GM12891 (cell line): Measurements from ENCODE around the gene KCNAB3.
A peak's percentile ranks its signal among the peaks of the same experiment; 100 is the strongest.

Experiments
- DNase-seq: peaks from one replicate; pipeline ENCODE4 v3.0.0; 2011; ENCODE audit warnings: low spot score; ENCODE audit not compliant: insufficient read length
- FAIRE-seq: peaks from 2 replicates; lab custom pipeline; 2011; peaks lifted over from hg19 to GRCh38; lab: Jason Lieb, UNC
- PAX5 ChIP-seq: IDR thresholded peaks from 2 replicates; pipeline ENCODE4 v1.6.1; 2011; ENCODE audit warnings: low read length, moderate library complexity, mild to moderate bottlenecking; ENCODE audit not compliant: insufficient read depth, severe bottlenecking
- POLR2A ChIP-seq: IDR thresholded peaks from 2 replicates; pipeline ENCODE4 v1.6.1; 2011; ENCODE audit warnings: low read depth, low read length, control low read depth
- POLR2AphosphoS5 ChIP-seq: IDR thresholded peaks from 2 replicates; pipeline ENCODE4 v1.6.1; 2011; ENCODE audit warnings: low read depth, low read length, control low read depth
- POU2F2 ChIP-seq: IDR thresholded peaks from 2 replicates; pipeline ENCODE4 v1.6.1; 2011; ENCODE audit warnings: low read depth, mild to moderate bottlenecking, control low read depth, low read length, moderate library complexity
- SPI1 ChIP-seq: IDR thresholded peaks from 2 replicates; pipeline ENCODE4 v1.6.1; 2011; ENCODE audit warnings: low read depth, low read length, control low read depth
- TAF1 ChIP-seq: IDR thresholded peaks from 2 replicates; pipeline ENCODE4 v1.6.1; 2011; ENCODE audit warnings: low read depth, low read length, control low read depth

The KCNAB3 gene

DNA sequence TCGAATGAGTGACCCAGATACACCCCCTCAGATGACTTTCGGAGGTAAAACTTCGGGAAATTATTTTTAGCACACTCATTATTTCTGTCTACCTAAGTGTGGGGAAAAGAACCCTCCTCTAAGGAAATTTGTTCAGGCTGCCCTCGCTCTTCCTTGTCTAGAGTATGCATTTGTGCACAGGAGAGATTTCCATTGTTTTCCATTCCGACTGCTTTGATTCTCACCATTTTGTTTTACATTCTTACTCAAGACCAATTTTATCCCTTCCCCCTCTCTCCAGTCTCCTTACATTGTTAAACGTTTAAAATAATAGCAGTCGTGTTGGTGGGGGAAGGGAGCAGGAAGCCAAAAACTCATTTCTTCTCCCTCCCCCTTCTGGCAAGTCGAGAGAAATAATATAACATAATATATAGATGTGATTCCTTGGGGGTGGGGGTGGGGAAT, 42.6 kb downstream of the KCNAB3 start:
- DNase-seq (no peak), FAIRE-seq (no peak)
- no peak for TF ChIP-seq SPI1
- no peak for TF ChIP-seq POU2F2
- TF ChIP-seq POLR2A: no peak
- TF ChIP-seq POLR2AphosphoS5: no peak
- no peak for TF ChIP-seq PAX5
- no peak for TF ChIP-seq TAF1

DNA sequence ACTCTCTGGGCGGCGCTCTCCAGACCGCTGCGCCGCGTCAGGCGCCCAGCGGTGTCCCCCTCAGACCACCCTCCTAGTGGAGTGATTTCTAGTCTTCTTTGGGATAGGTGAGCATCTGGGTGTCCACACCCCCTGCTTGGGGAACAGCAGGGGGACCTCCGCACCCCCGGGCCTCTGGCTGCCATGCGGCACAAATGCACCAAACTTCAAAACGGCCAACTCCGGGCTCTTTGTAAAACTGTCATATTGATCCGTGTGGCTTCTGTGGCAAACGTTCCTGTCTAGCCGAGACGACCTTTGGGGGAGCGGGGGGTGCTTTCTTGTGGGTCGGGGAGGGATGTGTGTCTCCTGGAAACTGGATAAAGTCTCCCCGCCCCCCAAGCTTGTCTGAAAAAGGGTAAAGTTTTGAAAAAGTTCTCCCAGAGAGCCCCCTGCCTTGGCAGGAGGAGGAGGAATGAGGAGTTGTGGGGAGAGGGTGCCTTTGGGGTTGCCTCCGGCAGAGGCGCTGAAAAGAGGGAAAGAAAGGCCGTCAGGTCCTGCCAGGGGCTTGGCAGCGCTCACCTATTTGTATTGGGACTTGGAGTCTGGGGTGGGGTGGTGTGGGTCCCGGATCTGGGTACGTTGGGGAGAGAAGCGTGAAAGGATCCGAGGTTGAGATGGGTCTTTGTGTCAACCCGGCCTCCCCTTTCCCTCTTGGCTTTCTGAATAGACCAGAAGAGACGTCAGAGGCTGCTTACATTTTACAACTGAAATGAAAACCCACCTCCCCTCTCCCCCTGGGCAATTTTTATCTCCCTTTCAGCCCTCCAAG, 43.2 kb downstream of the KCNAB3 start:
- FAIRE-seq: peak; percentile 71
- no peak for DNase-seq
- TF ChIP-seq PAX5 (no peak), SPI1 (no peak), POLR2AphosphoS5 (no peak), TAF1 (no peak), POU2F2 (no peak; the same call in 1 of the 2 replicates), POLR2A (no peak)

DNA sequence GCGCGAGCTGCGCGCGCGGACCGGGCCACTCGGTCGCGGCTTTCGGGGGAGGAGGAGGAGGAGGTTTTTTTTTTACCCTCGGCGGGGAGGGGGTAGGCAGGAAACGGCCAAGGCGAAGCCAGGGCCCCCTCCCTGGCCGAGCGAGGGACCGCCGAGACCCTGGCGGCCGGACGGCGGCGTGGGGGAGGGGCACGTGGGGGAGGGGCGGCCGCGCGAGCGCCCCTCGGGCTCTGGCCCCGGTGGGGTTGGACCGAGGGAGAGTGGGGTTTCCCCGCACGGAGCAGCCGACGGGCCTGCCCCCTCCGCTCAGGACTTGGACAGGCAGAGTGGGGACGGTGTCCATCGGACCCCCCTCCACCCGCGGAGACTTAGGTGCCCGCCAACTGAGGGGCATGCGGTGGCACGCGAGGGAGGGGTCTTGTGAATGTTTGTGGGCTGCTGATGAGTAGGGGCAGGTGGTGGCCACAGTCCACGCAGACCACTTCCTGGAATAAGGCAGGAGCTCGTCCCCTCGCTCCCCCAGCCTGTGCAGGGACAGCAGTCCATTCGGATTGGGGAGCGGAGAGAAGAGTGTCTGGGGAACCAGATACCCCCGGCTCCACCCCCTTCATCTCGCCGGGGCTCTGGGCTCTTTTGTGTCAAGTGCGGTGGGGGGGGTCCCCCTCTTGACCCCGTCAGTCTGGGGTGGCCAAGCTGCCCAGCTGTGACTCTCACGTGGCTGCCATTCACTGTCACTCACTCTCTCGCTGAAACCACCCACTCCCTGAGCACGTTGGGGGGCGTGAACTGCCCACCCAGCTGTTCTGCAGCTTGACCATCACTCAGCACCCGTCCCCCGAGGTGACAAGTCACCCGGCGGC, 44.1 kb downstream of the KCNAB3 start:
- DNase-seq (peak; percentile 53), FAIRE-seq (peak; percentile 91)

DNA sequence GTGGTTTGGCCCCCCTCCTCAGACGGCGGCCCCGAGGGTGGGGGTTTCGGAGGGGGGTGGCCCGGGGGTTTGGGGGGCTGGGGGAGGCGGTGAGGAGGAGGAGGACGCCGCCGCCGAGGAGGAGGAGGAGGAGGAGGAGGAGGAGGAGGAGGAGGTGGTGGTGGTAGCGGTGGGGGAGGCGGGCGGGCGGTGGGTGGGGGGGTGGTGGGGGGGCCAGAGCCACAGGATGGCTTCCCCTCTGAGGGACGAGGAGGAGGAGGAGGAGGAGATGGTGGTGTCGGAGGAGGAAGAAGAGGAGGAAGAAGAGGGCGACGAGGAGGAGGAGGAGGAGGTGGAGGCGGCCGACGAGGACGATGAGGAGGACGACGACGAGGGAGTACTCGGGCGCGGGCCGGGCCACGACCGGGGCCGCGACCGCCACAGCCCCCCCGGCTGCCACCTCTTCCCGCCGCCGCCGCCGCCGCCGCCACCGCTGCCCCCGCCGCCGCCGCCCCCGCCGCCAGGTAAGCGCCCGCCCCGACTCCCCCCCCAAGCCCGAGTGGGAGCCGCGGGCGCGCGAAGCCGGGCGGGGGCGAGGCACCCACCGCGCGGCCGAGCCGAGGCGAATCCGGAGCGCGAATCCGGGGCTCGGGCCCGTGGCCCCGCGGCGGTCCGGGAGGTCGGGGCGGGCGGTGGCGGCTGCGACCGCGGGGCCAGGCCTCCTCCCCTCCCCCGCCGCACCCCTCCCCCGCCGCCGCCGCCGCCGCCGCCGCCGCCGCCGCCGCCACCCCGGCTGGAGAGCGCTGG, 44.9 kb downstream of the KCNAB3 start:
- no peak for TF ChIP-seq TAF1
- TF ChIP-seq PAX5: no peak
- no peak for TF ChIP-seq POU2F2
- no peak for TF ChIP-seq SPI1
- FAIRE-seq: no peak
- no peak for DNase-seq

More for the DNA sequence above, 44.1 kb downstream of the KCNAB3 start:
- TF ChIP-seq POLR2A (no peak; the same call in none of the 2 replicates), TAF1 (peak; percentile 47; the same call in 1 of the 2 replicates), POU2F2 (no peak), POLR2AphosphoS5 (0 out of 2 replicates have a peak, but pooled peaks have one; percentile 31), PAX5 (no peak), SPI1 (no peak)

DNA sequence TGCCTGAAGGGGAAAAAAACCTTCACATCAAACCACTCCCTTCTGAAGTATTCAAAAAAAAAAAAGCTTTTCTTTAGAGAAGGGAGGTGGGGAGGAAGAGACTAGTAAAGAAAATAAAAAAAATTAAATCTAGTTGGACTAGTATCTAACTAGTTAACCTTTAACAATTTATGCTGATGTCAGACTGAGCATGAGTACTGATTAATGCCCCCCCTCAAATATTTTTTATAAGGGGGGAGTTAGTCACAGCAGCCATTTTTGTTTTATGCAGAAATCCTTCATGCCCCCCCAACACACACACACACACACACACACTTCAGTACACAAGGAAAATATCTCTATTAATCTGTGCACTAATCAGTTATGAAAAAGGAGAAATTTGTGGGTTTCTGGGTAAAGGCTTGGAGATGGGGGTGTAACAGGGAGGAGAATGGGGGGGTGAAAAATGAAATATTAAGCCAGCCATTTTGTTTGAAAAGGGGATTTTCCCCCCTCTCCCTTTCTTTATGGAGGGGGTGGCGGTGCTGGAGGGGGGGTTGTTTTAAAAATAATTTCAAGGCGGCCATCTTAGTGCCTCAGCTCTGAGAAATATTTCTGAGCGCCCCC, 45.8 kb downstream of the KCNAB3 start:
- TF ChIP-seq SPI1 (no peak), POU2F2 (no peak), POLR2AphosphoS5 (no peak), POLR2A (no peak), TAF1 (no peak), PAX5 (no peak)
- DNase-seq (no peak), FAIRE-seq (no peak)

DNA sequence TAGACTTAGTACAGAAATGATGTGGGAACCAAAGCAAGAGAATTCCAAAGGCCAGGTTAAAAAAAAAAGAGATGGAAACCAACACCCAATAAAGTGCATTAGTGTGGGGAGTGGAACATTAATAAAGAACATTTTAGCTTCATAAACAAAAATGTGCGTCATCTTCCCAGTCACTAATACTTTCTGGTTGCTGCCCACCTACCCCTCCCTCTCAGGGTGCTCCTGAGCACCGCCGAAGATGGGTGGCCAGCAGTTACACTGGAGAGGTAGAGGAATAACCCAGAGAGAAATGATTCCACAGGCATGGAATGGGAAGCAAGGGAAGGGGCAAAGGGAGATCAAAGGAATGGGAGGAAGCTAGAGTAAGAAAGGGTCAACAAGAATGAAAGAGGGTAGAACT, 47.0 kb downstream of the KCNAB3 start:
- DNase-seq (no peak), FAIRE-seq (peak; percentile 58)
- TF ChIP-seq SPI1: no peak
- no peak for TF ChIP-seq POLR2A
- no peak for TF ChIP-seq TAF1
- no peak for TF ChIP-seq POU2F2
- no peak for TF ChIP-seq POLR2AphosphoS5
- no peak for TF ChIP-seq PAX5

DNA sequence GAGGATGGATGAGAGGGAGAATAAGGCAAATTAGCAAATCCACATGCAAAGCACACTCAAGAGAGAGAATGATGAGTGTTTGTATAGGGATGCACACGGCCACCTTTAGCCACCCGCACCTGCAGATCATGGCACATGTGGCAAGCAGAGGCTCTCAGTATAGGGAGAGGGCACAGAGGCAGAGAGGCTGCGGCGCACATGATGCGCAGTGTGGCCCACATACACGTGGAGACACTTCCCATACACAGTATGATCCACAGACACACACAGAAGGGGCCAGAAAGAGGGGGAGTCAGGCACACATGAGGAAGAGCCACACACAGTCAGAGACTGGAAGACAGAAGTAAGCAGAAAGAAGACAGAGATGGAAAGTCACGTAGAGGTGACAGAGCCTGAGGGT, 47.6 kb downstream of the KCNAB3 start:
- TF ChIP-seq SPI1 (no peak), PAX5 (no peak), POU2F2 (no peak), POLR2AphosphoS5 (no peak), POLR2A (no peak), TAF1 (no peak)
- DNase-seq (no peak), FAIRE-seq (peak; percentile 70)

DNA sequence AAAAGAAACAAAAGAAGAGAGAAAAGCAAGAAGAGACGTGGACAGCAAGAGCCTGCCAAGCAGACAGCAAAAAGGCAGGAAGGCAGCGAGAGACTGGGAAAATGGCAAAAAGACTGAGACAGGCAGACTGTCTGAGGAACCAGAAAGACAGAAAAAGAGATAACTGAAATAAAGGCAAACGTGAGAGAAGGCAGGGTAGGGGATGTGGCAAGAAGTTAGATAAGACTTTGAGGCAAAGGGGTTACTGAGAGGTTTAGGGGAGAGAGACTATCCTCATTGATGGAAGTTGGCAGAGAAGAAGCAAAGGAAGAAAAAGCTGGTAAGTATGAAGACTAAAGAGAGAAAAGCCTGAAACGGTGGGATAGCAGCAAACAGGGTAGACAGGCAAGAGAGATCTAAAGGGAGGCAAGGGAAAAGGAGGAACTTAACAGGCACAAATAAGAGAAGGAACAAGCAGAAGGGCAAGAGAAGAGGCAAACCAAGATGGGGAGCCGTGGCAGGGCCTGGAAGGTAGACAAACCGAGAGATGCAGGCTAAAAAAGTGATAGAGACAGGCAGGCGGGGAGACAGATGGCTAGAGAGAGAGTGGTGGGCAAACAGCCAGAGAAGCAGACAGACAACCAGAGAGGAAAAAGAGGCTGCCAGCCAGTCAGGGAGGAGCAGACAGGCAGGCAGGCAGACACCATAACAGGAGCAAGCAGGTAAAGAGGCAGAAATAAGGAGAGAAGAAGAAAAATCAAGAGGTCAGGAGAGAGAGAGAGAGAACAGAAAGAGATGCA, 48.2 kb downstream of the KCNAB3 start:
- FAIRE-seq (no peak), DNase-seq (no peak)
- no peak for TF ChIP-seq PAX5
- no peak for TF ChIP-seq POLR2A
- TF ChIP-seq POLR2AphosphoS5: no peak
- TF ChIP-seq POU2F2: no peak
- no peak for TF ChIP-seq TAF1
- no peak for TF ChIP-seq SPI1

DNA sequence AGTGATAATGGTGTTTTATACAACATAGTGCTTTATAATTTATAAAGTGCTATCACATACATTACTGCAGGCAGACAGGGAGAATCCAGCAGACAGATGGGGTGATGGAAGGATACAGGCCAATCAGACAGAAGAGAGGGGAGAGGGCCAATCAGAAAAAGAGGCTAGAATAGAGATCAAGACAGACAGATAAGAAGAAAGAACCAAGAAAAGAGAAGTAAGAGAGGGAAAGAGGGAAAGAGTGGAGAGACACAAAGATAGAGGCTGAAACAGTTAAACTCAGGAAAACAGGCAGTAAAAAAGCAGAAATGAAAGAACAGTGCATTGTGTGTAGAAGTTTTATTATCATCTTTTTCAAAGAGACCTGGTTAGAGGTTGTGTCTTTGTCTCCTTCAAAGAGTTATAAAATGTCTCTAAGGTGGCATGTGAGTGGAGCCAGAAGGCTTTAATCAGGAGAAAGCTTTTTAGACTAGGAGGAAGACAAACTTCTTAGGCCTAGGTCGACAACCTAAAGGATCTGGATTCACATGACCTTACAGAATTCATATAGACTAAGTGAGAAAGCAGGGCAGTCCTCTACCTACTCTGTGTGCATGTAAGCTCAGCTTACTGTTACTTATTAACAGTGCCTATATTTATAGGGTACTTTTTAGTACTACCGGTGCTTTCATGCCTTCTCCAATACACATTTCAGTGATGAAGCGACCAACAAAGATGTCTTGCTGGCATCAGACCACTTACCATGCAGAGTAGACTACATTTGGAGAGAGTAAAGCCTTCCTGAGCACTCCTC, 49.4 kb downstream of the KCNAB3 start:
- DNase-seq (no peak), FAIRE-seq (no peak)
- TF ChIP-seq TAF1 (no peak), SPI1 (peak; percentile 75), POLR2A (no peak), POU2F2 (no peak)
